HG03064 (cell line): Measurements from ENCODE around the gene ADCY4.

ENCODE experiments used
- ATAC-seq: cut with Tn5 transposase; IDR thresholded peaks from one replicate; pipeline ENCODE4 v1.9.1; 2021; ENCODE audit warnings: low read depth; ENCODE audit not compliant: unreplicated experiment

The ADCY4 gene

GRCh38 chr14:24304019-24304387, 30.9 kb downstream of the ADCY4 start:
- no peak for ATAC-seq

GRCh38 chr14:24300326-24300980, 34.4 kb downstream of the ADCY4 start:
- no peak for ATAC-seq

- peak; percentile 74 for ATAC-seq
Measured at GRCh38 chr14:24299255-24300191, 35.3 kb downstream of the ADCY4 start, which contains the start of the genes DHRS1 and NOP9. Gene DHRS1 (minus strand): TSS chr14:24299780. CDS start chr14:24299106, 674 bp downstream. Gene NOP9 (plus strand): TSS chr14:24299850. CDS start chr14:24299955, 105 bp downstream.

GRCh38 chr14:24298892-24299254, 36.0 kb downstream of the ADCY4 start:
- no peak for ATAC-seq

GRCh38 chr14:24297190-24297964, 37.5 kb downstream of the ADCY4 start:
- no peak for ATAC-seq

- no peak for ATAC-seq
Measured at GRCh38 chr14:24296341-24297157, 38.3 kb downstream of the ADCY4 start.

GRCh38 chr14:24293525-24293924, 41.3 kb downstream of the ADCY4 start:
- ATAC-seq = no peak

- no peak for ATAC-seq
Measured at GRCh38 chr14:24292118-24292807, 42.6 kb downstream of the ADCY4 start.

GRCh38 chr14:24291446-24292117, 43.3 kb downstream of the ADCY4 start:
- no peak for ATAC-seq

- no peak for ATAC-seq
Measured at GRCh38 chr14:24290746-24291145, 44.1 kb downstream of the ADCY4 start.

GRCh38 chr14:24289649-24290280, 45.1 kb downstream of the ADCY4 start:
- no peak for ATAC-seq

- ATAC-seq = no peak
Measured at GRCh38 chr14:24286996-24287395, 47.9 kb downstream of the ADCY4 start.

- no peak for ATAC-seq
Measured at GRCh38 chr14:24285351-24285750, 49.5 kb downstream of the ADCY4 start.

- ATAC-seq = no peak
Measured at GRCh38 chr14:24284501-24285035, 50.3 kb downstream of the ADCY4 start.

- ATAC-seq = no peak
Measured at GRCh38 chr14:24283796-24284460, 50.9 kb downstream of the ADCY4 start.

- no peak for ATAC-seq
Measured at GRCh38 chr14:24282736-24283135, 52.1 kb downstream of the ADCY4 start.

GRCh38 chr14:24281636-24282035, 53.2 kb downstream of the ADCY4 start:
- ATAC-seq = no peak
